Loucy (cell line): ENCODE measurements around the gene SORCS1.

Experiments used
- EZH2phosphoT487 ChIP-seq: fragments of 200-600 bp; IDR thresholded peaks from 2 replicates; pipeline ENCODE4 v1.6.1; 2018; ENCODE audit warnings: antibody characterized with exemption, mild to moderate bottlenecking, moderate library complexity, borderline replicate concordance
- TF ChIP-seq, protein P1 (sequence below): fragments of 200-600 bp; sonication (generic); conservative IDR thresholded peaks from 2 replicates; pipeline ENCODE4 v1.5.1; 2014; ENCODE audit warnings: mild to moderate bottlenecking, antibody characterized with exemption, low read length

DNA sequence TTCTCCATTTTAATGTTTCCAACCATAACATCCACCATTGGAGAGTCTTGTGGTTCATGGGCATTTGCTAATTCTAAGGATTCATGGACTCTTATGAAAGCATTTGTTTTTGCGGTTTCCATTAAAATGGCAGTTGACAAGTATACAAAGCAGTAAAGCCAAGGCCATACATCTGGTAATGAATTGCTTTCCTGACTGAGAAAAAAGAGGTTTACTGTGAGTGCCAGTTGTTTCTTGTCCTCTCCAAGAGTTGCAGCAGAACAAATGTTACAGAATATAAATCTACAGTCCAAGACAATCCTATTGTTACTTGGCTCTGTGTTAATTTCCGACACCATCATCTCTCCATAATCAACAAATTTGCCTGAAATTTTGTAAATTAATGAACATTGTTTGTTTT, 261.3 kb downstream of the SORCS1 start:
- no peak for TF ChIP-seq EZH2phosphoT487
- TF ChIP-seq, protein P1, sequence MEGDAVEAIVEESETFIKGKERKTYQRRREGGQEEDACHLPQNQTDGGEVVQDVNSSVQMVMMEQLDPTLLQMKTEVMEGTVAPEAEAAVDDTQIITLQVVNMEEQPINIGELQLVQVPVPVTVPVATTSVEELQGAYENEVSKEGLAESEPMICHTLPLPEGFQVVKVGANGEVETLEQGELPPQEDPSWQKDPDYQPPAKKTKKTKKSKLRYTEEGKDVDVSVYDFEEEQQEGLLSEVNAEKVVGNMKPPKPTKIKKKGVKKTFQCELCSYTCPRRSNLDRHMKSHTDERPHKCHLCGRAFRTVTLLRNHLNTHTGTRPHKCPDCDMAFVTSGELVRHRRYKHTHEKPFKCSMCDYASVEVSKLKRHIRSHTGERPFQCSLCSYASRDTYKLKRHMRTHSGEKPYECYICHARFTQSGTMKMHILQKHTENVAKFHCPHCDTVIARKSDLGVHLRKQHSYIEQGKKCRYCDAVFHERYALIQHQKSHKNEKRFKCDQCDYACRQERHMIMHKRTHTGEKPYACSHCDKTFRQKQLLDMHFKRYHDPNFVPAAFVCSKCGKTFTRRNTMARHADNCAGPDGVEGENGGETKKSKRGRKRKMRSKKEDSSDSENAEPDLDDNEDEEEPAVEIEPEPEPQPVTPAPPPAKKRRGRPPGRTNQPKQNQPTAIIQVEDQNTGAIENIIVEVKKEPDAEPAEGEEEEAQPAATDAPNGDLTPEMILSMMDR: no peak
